Measurements from ENCODE around the gene FOXN4.

- TF ChIP-seq CTCF (IDR thresholded peaks at IDR 0.05 in 4 of 5, conservative IDR thresholded peaks at IDR 0.05 in 1 of 5) (no peak), POLR2A (IDR thresholded peaks at IDR 0.05) (no peak)
Measured at GRCh38 chr12:109228664-109229063, 80.4 kb downstream of the FOXN4 start.

Data from gastrocnemius medialis (tissue), 4 donors.